H54 (cell line): Measurements from ENCODE around the gene OBSCN.
"Not testable (repeated sequence)": the region's sequence is repeated elsewhere in the genome, so short reads cannot be mapped to it uniquely, and the experiment has no call there.

ENCODE experiments used
- DNase-seq: peaks from one replicate; pipeline ENCODE4 v3.0.0; 2011; ENCODE audit warnings: low spot score, mixed read lengths; ENCODE audit not compliant: insufficient read length
- FAIRE-seq: peaks from 3 replicates; lab custom pipeline; 2011; peaks lifted over from hg19 to GRCh38; lab: Jason Lieb, UNC
- POLR2A ChIP-seq: IDR thresholded peaks from 2 replicates; pipeline ENCODE4 v1.6.1; 2011; ENCODE audit warnings: low read depth, mild to moderate bottlenecking, low read length

Gene OBSCN

DNA sequence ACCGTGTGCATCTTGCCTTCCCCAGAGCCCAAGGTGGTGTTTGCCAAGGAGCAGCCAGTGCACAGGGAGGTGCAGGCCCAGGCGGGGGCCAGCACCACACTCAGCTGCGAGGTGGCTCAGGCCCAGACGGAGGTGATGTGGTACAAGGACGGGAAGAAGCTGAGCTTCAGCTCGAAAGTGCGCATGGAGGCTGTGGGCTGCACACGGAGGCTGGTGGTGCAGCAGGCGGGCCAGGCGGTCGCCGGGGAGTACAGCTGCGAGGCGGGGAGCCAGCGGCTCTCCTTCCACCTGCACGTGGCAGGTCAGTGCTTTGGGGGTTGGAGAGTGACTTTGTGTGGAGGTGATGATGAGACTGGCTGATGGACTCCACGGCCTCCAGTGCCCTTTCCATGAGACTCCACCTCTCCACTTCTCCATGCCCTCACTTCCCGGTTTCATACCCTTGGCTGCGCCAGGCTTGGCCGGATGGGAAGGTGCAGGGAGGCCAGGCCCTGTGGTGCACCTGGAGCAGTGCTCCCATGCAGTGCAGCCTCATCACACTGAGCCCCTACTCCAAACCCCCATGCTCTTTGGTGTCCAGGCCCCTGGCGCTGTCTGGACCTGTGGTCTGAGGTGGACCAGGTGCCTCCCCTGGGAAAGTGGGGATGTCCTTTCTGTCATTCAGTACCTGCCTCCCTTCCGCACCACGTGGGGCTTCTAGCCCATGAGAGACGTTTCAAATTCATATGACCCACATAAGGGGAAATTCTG, 49.0 kb downstream of the OBSCN start:
- no peak for DNase-seq
- TF ChIP-seq POLR2A, result no peak
- no peak for FAIRE-seq

DNA sequence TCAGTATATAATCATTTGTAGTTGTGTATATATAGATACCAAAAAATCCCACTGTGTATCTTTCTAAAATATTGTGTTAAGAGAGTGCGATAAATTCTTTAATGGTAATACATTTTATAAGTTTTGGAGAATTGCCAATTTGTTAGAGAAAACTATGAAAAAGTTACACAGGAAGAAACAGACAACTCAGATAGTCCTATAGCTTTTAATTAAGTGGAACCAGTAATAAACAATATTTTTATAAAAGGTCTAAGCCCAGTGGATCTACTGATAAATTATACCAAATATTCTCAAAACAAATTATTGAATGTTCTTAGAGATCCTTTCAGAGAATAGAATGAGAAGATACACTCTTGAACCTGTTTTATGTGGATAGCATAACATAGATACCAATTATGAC, 50.6 kb downstream of the OBSCN start:
- FAIRE-seq (no peak), DNase-seq (no peak)
- TF ChIP-seq POLR2A, result no peak

DNA sequence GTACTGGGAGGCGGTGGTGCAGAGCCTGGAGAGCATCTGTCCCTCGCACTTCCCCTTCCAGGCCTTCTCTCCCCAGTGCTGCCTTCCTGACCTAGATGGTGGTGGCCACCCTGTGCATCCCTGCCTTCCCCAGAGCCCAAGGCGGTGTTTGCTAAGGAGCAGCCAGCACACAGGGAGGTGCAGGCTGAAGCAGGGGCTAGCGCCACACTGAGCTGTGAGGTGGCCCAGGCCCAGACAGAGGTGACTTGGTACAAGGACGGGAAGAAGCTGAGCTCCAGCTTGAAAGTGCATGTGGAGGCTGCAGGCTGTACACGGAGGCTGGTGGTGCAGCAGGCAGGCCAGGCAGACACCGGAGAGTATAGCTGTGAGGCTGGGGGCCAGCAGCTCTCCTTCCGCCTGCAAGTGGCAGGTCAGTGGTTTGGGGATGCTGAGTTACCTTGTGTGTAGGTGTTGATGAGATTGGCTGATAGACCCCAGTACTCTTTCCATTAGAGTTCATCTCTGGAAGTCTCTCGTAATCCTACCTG, 51.6 kb downstream of the OBSCN start:
- TF ChIP-seq POLR2A, result no peak
- no peak for FAIRE-seq
- DNase-seq, result no peak

DNA sequence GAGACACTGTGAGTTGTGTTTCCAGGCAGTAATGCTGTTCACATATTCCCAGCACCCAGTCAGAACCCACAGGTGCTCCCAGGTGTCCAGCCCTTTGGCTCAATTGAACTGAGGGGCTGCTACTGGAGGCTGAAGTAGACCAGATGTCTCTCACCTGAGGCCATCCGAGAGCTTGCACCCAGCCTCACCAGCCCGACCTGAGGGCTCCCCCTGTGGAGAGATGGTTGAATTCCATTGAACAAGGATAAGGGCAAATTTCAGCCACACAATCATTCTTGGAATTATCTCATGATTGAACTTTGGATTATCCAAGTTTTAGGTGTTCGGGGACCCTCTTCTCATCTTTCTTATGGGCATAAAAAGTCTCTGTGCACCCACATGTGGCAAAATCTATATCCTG, 52.1 kb downstream of the OBSCN start:
- no peak for TF ChIP-seq POLR2A
- DNase-seq (no peak), FAIRE-seq (no peak)

DNA sequence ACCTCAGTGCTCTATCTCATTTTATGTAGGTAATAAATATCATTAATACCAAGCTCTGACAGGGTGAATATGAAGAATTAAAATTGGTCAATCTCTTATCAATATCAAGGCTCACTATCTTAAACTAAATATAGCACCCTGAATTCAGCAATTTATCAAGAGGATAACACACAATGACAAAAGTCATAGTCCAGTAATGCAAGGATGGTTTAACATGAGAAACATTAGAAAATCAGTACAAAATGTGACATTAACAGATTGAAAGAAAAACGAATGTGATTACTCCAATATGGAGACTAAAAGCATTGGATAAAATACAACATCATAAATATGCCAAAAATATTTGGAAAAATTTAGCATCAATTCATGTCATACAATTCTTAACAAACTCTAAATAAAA, 53.9 kb downstream of the OBSCN start:
- DNase-seq (no peak), FAIRE-seq (no peak)
- TF ChIP-seq POLR2A, result no peak

DNA sequence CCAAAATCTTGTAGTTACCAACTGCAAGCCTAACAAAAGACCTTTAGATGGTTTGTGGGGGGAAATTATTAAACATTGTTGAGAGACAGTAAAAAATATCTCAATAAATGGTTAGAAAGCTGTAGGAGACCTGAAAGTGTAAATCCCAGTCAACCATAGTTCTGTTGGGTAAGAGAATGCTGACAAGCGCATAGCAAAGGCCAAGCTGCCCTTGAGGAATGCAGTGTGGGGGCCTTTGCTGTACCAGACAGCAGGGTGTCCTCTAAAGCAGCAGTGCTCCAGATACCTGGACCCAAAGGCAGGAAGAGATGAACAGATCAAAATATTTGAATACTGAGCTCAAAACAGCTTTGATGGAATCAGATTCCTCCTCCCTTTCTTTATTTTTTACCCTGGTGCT, 54.6 kb downstream of the OBSCN start:
- no peak for TF ChIP-seq POLR2A
- DNase-seq (no peak), FAIRE-seq (no peak)

DNA sequence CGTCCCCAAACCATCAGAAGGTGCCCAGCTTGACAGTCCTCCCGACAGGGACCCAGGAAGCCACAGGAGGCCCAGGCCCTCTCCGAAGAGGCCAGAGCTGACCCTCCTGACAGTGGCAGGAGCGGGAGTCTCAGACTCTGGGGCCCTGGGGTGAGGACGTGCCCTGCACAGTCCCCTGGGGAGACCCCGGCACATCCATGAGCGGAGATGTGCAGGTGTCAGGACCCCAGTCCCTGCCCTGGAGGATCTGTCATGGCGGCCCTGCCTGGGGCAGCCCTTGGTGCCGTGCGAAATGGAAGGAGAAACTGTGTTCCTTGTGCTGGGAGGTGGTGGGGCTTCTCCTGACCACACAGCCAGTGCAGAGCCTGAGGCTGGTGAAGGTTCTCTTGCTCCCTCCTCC, 55.8 kb downstream of the OBSCN start:
- FAIRE-seq, result no peak
- no peak for TF ChIP-seq POLR2A
- DNase-seq, result no peak

DNA sequence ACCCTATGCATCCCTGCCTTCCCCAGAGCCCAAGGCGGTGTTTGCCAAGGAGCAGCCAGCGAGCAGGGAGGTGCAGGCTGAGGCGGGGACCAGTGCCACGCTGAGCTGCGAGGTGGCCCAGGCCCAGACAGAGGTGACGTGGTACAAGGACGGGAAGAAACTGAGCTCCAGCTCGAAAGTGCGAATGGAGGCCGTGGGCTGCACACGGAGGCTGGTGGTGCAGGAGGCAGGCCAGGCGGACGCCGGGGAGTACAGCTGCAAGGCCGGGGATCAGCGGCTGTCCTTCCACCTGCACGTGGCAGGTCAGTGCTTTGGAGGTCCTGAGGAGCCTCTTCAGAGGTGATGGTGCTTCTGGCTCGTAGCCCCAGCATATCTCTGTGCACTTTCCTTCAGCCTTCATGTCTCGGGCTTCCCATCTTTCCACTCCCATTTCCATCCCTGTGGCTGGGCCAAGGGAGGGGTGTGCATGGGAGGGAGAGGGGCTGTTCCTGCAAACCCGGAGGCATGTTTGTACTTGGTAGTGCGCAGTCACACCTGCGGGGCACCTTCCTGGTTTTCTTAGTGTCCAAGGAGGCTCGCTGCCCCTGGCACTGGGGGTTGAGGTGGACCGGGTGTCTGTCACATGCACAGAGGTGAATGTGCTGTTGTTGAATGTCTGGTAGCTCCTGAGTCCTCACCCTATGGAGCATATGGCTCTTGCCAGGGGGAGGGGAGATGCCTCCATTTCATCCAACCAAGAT, 56.4 kb downstream of the OBSCN start:
- FAIRE-seq (no peak), DNase-seq (no peak)
- TF ChIP-seq POLR2A, result no peak

DNA sequence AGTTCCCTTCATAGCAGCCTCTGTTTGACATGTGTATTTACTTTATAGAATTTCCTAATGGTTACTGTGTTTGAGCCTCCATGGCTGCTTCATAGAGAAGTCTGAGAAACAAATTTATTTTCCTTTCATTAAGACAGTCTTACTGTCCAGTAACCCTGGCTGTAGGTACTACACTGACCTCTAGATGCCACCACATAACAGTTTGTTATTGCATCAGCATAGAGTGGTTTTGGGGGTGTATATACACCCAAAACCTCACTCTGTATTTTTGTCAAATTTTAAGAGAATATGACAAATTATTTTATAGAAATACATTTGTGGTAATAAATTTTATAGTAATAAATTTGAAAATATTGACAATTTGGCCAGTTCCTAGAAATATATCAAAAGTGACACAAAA, 57.3 kb downstream of the OBSCN start:
- TF ChIP-seq POLR2A, result no peak
- DNase-seq, result no peak
- FAIRE-seq, result no peak

DNA sequence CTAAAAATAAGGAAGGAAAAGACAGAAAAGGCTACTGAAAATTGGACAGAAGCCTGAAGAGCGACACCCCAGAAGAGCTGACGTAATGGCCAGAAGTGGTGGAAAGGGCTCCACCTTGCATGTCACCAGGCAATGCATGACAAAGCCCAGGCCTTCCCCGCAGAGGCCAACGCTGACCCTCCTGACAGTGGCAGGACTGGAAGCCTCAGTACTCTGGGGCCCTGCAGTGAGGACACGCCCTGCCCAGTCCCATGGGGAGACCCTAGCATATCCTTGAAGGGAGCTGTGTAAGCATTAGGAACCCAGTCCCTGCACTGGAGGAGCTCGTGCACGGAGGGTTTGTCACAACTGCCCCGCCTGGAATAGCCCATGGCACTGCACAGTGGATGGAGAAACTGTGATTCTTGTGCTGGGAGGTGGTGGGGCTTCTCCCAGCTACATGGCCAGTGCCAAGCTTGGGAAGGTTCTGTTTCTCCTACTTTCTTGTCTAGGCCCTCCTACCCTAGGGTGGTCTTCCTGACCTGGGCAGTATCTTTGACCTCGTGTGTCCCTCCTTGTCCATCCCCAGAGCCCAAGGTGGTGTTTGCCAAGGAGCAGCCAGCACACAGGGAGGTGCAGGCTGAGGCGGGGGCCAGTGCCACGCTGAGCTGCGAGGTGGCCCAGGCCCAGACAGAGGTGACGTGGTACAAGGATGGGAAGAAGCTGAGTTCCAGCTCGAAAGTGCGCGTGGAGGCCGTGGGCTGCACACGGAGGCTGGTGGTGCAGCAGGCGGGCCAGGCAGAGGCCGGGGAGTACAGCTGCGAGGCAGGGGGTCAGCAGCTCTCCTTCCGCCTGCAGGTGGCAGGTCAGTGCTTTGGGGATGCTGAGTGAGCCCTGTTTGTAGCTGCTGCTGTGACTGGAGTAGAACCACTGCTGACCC, 60.4 kb downstream of the OBSCN start:
- FAIRE-seq (no peak), DNase-seq (no peak)
- TF ChIP-seq POLR2A, result no peak

DNA sequence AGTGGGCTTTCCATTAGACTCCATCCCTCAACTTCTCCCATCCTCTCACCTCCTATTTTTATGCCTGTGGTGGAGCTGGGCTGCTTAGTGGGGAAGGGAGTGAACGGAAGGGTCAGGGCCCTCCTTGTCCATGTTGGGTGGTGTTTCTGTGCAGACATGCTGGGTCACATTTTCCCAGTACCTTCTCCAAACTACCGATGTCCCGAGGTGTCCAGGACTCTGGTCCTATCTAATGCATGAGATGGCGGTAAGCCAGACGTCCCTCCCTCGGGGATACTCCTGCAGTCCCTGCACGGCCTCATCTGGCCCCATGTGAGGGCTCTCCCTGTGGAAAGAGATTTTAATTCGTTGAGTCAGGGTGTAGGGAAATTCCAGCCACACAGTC, 61.0 kb downstream of the OBSCN start:
- TF ChIP-seq POLR2A, result no peak
- DNase-seq (no peak), FAIRE-seq (no peak)

DNA sequence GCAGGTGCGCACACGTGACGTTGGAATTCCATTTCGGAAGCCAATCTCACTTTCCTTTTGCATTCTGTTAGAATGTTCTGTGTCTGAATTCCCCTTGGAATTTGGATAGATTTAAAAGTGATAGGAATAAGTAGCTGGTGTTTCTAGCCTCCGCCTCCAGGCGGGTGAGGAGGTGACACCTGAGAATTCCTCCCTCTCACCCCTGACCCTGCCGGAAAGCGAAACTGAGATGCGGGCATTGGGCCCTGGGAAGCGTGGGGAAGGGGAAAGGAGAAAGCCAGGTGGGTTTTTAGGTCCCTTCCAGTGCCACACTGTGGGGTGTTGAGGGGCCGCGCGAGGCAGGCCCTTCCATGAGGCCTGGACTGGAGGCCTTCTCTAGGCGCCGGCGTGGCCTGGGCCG, 61.6 kb downstream of the OBSCN start:
- DNase-seq, FAIRE-seq: not testable (repeated sequence)

DNA sequence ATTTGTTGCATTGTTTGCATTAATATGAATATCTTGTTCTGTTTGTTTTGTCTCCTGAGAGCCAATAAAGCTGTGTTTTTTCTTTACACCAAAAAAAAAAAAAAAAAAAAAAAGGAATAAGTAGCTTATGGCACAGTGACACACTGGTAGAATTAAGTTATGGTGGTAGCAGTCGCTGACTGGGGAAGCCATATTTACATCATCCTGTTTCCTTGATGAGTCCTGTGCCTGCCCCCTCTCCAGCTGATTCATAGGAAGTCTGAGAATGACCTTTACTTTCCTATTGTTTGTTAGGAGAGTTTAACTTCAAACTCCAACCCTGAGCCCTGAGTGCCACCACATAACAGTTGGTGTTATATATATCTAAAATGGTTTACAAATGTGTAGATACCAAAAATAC, 62.2 kb downstream of the OBSCN start:
- DNase-seq, result no peak
- no peak for TF ChIP-seq POLR2A
- no peak for FAIRE-seq
